ENCODE results near the gene ABHD2.
A peak's percentile ranks its signal among the peaks of the same experiment; 100 is the strongest.
"Not testable (repeated sequence)": the region's sequence is repeated elsewhere in the genome, so short reads cannot be mapped to it uniquely, and the experiment has no call there.

ABHD2 gene

DNA sequence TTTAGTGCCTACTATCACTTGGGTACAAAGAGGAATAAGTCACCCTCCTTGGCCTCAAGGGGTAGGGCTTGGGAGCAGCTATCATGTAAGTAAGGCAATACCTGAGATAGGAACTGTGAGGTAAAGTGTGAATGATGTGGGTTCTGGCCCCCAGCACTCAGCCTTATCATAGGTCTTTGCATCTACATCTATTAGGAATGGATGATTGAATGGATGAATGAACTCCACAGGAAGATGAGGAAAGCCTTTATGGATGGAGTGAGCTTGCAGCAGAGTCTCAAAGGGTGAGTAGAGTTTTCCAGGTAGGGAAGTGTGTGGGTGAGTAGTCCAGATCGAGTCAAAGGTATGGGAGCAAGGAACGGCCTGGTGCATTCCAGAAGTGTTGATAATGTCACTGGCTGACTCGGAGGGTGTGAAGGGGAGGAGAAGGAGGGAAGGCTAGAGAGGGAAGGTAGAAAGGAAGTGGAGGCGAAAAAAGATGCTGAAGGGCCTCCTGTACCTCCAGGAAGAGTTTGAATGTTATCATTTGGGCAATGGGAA lies 13.1 kb upstream of the ABHD2 start:
- DNase-seq (ENCODE audit: low read depth): no peak

DNA sequence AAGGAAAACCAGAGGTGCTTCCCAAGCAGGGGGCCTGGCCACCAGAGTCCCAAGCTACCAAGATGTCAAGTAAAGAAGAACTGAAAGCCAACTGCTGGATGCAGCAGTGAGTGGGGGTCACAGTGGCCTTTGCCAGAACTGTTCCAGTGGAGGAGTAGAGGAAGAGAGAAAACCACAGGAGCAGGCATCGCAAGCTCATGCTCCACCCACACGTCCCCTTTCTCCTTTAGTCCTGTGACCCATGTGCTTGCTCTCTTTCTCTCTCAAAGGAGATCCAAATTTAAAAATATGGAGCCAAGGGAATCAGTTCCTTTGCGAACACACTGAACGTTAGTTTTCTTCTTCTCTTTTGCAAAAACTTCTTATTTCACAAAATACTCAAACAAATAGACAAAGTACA lies 12.4 kb upstream of the ABHD2 start:
- DNase-seq (ENCODE audit: low read depth): no peak

DNA sequence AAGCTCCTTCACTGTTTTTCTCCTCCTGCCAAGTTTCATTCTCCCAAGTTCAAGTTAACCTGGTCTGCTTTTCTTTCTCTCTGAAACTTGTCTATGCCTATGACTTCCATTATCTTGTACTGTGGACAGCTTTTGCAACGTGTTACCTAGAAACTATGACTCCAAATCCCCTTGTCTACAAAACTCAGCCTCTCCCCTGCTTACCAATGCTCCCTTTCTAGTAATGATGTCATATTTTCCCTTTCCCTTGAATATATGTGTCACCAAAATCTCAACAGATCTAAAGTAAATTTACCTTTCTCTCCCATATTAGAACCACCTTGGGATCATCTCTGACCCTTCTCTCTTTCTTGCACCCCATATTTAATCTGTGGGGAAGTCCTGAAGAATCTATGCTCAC lies 10.5 kb upstream of the ABHD2 start:
- DNase-seq (ENCODE audit: low read depth): no peak

DNA sequence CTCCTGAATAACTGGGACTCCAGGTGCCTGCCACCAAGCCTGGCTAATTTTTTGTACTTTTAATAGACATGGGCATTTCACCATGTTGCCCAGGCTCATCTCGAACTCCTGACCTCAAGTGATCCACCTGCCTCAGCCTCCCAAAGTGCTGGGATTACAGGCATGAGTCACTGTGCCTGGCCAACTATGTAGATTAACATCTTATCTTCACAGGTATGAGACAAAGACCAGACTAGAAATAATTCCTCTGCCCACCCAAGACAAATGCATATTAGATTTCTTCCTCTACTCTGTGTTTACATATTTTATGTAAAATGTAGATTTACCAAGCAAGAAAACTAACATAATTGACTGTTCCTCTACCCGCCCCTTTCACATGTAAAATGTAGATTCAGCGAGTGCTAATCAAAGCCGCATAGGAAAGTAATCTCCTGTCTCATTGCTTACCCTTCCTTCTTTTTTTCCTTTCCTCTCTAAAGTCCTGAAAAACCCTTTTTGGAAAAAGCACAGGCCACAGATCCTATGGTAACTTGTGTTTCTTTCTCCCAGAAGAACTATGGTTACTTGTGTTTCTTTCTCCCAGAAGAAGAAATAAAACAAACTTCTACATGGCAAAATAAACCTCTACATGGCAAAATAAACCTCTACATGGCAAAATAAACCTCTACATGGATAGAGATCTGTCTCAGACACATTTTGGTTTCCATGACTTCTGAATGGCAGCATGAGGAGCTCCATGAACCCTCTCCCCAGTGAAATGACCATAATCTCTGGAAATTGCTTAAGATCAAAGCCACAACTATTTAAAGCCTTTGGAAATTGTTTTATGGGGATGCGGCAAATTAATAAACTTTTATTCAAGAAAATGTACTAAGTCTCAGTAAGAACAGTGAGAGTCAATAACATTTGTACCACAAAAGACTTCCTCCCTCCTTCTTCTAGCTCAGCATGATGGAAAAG lies 9.1 kb upstream of the ABHD2 start:
- no peak for DNase-seq (ENCODE audit: low read depth)

DNA sequence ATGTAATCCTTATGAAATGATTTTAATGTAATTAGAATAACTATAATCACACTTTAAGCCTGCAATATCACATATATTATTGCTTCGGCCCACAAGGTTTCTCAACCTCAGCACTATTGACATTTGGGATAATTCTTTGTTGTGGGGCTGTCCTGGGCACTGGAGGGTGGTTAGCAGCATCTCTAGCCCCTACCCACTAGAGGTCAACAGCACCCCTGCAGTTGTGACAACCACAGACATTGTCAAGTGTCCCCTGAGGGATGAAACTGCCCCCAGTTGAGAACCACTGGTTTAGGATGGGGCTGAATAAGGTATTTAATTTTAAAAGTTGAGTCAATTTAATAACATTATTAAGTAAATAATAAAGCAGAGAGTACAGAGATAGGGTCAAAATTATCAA lies 6.4 kb upstream of the ABHD2 start:
- no peak for DNase-seq (ENCODE audit: low read depth)

DNA sequence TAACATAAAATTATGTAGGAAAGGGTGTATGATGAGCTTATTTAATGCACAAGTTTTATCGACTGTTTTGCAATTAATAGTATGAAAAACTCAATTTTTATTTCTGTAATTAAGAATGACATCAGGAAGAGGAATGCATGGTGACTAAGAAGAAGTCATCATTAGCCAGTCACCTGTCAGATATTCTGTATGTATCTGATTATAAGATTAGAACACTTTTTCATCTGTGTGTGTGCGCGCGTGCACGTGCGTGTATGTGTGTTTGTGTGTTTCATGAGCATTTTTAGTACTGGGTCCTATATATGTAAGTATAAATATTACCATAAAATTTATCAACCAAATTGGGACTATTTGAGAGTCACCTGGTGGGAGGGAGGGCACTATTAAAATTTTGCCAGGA lies 5.0 kb upstream of the ABHD2 start:
- DNase-seq (ENCODE audit: low read depth): no peak

DNA sequence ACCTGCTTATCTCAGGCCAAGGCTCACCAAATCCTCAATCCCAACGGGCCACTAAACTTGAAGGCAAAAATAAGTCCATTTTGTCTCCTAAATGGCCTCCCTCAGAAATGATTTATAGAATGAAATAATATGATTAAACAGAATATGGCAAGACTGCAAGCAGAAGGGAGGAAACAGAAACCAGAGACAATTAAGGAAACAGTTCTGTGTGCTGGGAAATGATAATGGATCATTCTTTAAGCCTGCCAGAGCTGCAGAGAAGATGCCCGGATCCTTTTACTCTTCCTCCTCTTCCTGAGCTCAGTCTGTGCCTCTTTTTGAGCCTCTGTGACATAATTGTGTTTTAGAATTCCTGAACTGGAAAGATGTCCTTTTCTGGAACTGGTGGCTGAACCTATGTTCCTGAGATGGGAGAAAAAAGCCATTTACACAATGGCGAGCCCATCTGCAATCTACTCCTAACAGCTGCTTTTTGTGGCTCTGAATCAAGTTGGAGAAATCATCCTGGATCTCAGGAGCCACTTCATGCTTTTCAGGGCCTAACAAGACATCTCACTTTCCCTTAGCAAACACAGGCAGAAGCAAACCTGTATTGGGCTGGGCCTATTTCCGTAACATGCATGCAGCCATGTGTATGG lies 2.8 kb upstream of the ABHD2 start:
- DNase-seq (ENCODE audit: low read depth): no peak

DNA sequence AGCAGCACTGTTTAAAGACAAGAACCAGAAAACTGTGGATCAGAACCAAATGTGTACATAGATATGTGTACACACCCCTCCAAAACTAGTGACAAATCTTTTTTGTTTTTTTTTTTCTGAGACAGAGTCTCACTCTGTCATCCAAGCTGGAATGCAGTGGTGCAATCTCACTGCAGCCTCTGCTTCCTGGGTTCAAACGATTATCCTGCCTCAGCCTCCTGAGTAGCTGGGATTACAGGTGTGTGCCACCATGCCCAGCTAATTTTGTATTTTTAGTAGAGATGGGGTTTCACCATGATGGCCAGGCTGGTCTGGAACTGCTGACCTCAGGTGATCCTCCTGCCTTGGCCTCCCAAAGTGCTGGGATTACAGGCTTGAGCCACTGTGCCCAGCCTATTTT lies 2.3 kb upstream of the ABHD2 start:
- not testable (repeated sequence) for DNase-seq (ENCODE audit: low read depth)

DNA sequence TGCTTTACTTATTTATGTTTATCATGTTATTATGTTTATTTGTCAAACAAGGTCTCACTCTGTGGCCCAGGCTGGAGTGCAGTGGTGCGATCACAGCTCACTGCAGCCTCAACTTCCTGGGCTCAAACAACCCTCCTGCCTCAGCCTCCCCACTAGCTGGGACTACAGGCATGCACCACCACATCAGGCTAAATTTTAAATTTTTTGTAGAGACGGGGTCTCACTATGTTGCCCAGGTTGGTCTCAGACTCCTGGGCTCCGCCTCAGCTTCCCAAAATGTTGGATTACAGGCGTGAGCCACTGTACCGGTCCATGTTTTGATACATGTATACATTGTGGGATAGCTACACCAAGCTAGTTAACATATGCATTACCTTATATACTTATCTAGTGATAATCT lies 1.9 kb upstream of the ABHD2 start:
- not testable (repeated sequence) for DNase-seq (ENCODE audit: low read depth)

DNA sequence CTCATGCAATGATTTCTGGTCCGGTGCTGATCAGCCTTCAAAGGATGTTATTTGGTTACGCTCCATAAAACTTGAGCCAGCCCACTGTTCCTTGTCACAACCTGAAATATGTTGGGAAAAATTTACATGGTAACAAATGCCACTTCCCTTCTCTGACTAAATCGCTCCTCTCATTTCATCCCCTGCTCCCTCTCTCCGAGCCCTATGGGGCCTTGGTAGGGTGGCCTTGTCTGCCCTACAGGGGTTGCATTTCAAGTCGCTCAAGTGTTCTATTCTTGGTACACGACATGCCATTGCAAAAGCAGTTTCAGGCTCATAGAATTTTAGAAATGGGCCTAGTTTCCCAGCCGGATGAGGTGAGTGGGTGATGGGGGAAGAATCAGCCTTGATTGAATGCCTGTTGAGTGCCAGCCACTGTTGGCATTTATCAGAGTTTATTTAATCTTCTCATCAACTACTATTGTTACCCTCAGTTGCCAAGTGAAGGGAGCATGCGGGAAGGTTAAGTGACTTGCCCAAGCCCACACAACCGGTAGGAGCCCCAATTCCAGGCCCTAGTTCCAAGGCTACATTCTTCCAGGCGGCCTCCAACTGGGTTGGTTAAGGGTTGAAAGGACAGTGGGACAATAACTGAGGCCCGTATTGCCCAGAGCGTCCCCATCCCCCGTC lies 961 bp upstream of the ABHD2 start:
- DNase-seq (ENCODE audit: low read depth): no peak

DNA sequence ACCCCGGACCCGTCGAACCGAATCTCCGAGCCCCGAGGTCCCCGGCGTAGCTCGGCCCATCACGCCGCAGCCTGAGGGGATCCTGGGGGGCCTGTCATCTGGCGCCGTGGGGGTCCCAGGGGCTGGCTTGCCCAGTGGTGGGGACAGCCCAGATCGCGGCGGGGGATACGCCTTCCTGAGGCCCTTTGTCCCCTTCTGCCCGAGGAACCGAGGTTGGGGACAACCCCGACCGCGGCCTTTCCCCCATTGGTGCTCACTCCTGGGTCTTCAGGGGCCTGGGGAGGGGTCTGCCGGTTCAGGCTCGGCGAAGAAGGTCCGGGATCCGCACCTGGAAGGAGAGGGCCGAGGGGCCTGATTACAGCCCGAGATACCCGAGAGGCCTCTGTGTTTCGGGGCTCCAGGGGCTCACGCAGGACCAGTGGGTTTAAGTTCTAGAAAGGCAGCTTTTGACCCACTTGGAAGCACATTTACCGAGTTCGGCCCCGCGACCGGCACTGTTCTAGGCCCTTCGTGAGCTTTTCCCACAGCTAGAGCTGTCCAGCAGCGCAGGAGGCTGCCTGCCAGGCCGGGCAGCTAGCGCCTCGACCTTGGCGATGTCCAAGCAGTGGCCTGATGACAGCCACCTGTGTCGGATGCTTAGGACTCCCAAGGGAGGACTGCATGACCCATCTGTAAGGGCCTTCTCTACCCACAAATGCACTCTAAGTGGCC lies 504 bp downstream of the ABHD2 start:
- no peak for DNase-seq (ENCODE audit: low read depth)

DNA sequence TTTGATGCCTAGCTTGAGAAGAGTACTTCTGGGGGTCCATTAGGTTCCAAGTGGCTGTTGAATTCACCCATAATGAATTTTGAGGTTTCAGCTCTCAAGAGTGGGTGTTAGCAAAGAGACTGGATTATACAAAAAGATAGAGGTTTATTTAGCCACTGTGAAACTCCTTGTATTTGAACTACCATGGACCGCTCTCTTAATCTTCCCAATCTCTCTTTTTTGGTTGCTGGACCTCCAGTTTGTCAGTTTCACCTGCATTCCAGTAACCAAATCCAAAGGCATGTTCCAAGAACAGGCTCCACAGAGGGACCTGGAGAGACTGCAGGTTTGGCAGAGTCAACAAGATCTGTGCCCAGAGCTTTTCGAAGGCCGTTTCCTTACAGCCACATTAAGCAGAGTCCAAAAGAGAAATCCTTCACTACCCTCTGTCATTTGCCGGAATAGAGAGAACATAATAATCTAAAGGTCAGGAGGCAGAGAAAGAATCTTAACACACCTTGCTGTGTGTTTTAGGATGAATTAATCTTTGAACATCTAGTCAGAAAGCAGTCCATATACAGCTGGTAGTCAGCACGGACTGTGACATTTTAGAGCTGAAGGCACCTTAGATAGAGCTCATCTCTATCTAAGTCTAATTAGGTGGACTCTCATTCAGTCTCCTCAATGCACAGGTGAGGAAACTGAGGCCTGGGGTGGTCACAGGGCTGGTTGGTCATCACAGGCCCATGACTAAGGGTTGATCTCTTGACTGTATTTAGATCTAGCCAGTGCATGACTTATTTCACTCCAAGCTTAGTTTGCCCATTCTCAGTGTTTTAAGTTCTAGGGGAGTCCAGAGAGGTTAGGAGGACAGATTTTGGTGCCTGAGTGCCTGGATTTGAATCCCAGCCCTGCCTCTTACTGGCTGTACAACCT lies 1.3 kb downstream of the ABHD2 start:
- DNase-seq (ENCODE audit: low read depth): no peak

DNA sequence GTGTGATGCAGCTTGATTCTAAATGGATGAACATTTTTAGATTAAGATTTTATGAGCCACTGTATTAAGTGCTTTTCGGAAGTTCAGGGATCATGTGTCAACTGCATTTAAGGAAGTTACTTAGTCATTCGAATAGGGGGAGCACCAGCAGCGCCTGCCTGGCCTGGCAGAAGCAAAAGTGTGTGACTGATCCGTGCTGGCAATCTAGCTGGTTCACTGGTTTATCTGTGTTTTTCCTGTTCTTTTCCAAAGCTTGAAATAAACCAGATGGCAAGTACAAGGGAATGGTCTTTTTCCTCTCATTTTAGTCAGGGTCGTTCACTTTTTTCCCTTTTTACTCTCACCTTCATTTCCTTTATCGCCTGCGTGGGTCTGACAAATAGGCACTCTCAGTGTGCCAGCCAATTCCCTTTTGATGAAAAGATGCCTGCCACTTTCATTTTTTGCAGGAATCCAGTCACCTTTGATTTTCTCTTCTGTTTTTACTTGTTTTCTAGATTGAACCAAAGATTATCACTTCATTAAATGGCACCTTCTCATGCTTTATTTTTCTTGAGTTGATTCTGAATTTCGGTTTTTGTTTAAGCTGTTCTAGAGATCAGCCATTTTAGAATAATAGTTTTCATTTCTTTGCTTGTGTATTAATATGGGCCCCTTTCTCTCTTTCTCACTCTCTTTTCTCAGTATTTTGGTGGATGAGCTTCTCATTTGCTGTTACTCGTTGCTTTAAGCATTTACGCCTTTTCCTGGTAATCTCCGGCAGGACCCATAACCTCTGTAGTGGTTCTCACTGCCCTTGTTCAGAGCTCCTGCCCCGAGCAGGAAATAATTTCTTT lies 2.8 kb downstream of the ABHD2 start:
- peak; percentile 20 for DNase-seq (ENCODE audit: low read depth)

DNA sequence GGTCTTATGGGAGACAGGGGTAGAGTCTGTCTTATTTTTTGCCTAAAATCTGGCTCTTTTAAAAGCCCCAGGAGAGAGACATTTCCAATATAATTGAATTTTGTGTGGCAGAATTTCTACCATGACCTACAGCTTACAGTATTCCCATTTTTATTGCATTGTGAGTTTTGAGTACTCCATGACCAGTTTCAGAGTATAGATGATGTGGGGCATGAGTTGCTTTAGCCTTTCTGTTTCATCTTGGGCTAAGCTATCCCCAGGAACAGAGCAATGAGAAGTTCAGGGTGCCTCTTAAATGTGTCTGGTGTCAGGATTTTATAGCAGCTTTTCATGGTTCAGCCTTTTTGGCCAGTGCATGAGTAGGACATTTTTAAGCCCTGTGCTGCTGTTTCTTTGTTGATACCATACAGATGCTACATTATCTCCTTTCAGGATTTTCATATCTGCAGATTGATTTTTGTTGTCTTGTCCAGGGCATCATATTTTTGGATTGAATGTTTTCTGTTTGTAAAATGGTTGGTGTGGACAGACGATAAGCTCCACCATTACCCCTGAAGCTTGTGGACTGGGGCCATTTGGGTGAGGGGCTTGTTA lies 3.5 kb downstream of the ABHD2 start:
- DNase-seq (ENCODE audit: low read depth): no peak

DNA sequence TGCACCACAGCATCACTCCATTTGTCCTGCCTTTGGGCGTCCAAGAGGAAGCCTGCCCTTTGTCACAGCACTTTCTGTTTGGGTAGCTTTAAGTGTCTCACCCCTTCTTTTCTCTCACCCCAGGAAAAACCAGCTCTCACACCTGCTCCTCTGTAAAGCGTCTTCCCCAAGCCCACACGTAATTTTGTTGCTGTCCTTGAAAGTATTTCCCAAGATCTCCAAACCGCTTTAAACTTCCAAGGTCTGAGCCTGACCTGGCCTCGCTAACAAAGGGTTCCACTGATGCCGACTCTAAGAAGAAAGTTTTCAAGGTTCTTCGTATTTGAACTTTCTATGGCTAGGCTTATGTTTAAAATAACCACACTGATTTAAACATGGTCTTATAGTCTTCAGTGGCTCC lies 5.3 kb downstream of the ABHD2 start:
- DNase-seq (ENCODE audit: low read depth): no peak

DNA sequence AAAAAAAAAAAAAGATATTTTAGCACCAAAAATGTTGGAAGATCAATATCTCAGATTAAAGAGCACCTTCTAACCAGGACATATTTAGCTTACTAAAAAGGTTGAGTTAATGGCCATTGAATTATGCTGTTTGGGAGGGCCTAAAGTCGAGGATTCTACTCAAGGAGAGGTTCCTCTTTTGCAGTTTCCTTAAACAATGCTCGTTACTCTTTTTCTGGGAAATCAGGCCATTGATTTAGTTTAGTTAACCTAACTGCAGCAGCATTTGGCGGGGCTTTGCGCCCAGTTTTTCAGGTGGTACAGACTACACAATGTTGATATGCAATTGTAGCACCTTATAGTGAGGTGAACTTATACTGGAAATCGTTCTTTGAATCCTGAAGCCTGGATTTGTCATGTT lies 6.8 kb downstream of the ABHD2 start:
- no peak for DNase-seq (ENCODE audit: low read depth)

DNA sequence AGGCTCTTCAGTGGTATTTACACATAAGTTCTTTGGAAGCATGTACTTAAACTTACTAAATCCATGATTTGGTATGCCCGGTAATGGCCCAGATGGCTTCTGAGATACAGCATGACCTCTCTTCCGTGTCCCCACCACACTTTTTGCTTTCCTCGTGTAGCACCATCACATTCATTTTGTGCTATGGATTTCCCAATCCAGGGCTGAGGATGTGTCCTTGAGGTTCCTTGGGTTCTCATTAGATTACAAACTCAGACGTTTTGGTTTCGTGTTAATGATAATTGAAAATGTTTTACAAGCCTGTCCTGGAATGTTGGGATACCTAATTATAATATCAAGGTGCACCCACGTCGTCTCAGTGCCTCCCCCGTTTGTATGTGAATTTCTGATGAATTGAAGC lies 7.3 kb downstream of the ABHD2 start:
- no peak for DNase-seq (ENCODE audit: low read depth)

DNA sequence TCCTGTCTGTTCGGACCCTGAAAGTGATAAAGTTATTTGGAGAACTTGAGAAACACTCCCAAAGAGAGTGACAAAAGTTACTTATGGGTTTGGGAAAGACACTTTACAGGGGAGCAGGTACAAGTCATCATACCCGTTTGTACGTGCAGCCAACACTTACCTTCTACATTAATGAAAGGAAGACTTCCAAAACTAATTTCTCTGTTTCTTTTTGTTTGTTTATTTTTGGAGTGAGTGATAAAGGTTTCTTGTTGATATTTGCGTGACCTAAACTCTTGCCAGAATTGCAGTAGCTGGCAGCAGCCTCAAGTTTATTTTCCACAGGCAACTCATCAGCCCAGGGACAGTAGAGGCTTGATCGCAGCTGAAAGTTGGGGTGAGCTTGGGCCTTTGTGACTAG lies 8.4 kb downstream of the ABHD2 start:
- DNase-seq (ENCODE audit: low read depth): no peak

DNA sequence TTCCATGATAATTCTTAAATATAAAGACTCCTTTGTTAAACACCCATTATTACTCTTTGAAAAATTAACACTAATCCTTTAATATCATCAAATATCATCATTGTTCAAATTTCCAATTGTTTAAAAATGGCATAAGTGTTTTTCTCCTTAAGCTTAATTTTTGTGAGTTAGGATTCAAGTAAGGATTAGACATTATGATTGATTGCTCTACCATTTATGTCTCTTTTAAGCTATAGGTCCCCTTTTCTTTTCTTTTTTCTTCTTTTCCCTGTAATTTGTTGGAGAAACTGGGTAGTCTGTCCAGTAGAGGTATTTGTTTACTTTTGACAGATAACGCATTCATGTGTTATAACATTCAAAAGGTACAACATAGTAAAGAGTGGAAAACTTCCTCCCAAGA lies 9.1 kb downstream of the ABHD2 start:
- DNase-seq (ENCODE audit: low read depth): no peak

DNA sequence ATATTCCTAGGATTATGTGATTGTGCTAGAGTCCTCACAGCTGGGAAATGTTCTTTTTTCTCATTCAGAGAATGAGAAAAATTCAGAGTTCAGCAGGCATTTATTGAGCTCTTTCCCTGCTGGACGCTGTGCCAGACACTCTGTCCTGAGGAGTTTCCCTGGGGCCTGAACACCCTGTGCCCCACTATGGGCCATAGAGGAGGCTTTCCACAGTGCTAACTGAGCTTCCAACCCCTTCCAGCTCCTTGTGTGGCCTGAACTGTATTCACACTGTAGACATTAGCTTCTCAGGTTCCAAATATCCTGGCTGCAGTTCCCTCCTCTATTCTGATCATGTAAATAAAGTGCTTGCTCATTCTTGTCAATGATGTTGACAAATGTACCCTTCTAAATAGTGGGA lies 10.0 kb downstream of the ABHD2 start:
- DNase-seq (ENCODE audit: low read depth): no peak

Data from stimulated activated CD8-positive, alpha-beta memory T cell treated with anti-CD3 and anti-CD28 coated beads, Interleukin-4, amount 100 ng/mL, for 24 hours (primary cell).